Lower leg skin (tissue), 4 donors: ENCODE results near the gene ZNHIT1. TPM values are rescaled to one million over a fixed set of nuclear protein-coding genes. Genes with fewer than 3 reads are reported as not detected.

Experiments
- DNase-seq, 2 donors: peaks; one replicate each; pipeline ENCODE4 v3.0.0-alpha.2; 2019; ENCODE audit warnings: low spot score in 2 of 2
- H3K4me3 ChIP-seq: fragments of 200-600 bp; sonication (generic); 2 replicates; pipeline ENCODE4 v1.5.1; 2017; ENCODE audit warnings: mild to moderate bottlenecking, low read depth; ENCODE audit not compliant: poor library complexity, severe bottlenecking
- POLR2A ChIP-seq, 2 donors: fragments of 450-650 bp; IDR thresholded peaks; one replicate each; pipeline ENCODE4 v1.6.1; 2016 to 2017; ENCODE audit warnings: antibody characterized with exemption in 2 of 2, mild to moderate bottlenecking in 1 of 2, moderate library complexity in 1 of 2
- WGBS, 2 donors: methylation state at CpG; one replicate each; pipeline ENCODE4 v1.1.5; 2018; 5-methylcytosine and 5-hydroxymethylcytosine counted together
- intact Hi-C: fragments of 100-400 bp; cut with DNase I; formaldehyde crosslinking; loops from one replicate; pipeline ENCODE4 v1.15.0; 2023; ENCODE audit warnings: low total_unique reads
- total RNA-seq, 4 donors: library from RNA; depleted of rRNA; stranded (reverse); fragments of >200 nt; gene quantifications; one replicate each; pipeline ENCODE4 v1.1.0, GENCODE V29; 2016
- TF ChIP-seq, protein P1 (sequence below), 3 donors: fragments of 450-650 bp; IDR thresholded peaks; one replicate each; pipeline ENCODE4 v1.5.1; 2016; ENCODE audit warnings: antibody characterized with exemption in 3 of 3, mild to moderate bottlenecking in 3 of 3, moderate library complexity in 2 of 3

ZNHIT1 gene
- total RNA-seq, 4 donors from 2014 or later = 45.3 to 87.6 (median 72.3) TPM

DNA sequence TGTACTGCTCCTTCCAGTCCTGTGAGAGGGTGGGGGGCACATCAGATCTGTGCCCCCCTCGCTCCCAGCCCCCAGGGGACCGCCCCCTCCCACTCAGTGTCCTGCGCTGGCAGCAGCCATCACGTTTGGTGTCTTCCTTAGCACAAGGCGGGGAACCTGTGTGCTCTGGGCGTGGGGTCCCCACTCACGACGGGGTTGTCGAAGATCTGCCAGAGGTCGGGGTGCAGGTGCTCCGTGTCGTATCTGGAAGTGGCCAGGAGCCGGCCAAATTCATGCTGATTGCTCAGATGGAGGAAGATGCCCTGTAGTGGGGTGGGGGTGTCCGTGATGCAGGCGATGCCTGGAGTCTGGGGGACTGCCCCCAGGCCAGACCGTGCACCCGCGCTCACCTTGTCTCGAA lies 7.8 kb upstream of the ZNHIT1 start:
- intact Hi-C loops = no loop called here
- TF ChIP-seq POLR2A (IDR thresholded peaks at IDR 0.05) = no peak
- TF ChIP-seq, protein P1, sequence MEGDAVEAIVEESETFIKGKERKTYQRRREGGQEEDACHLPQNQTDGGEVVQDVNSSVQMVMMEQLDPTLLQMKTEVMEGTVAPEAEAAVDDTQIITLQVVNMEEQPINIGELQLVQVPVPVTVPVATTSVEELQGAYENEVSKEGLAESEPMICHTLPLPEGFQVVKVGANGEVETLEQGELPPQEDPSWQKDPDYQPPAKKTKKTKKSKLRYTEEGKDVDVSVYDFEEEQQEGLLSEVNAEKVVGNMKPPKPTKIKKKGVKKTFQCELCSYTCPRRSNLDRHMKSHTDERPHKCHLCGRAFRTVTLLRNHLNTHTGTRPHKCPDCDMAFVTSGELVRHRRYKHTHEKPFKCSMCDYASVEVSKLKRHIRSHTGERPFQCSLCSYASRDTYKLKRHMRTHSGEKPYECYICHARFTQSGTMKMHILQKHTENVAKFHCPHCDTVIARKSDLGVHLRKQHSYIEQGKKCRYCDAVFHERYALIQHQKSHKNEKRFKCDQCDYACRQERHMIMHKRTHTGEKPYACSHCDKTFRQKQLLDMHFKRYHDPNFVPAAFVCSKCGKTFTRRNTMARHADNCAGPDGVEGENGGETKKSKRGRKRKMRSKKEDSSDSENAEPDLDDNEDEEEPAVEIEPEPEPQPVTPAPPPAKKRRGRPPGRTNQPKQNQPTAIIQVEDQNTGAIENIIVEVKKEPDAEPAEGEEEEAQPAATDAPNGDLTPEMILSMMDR (IDR thresholded peaks at IDR 0.05) = no peak
- DNase-seq = no peak
- H3K4me3 ChIP-seq = no peak overlapping the region
- WGBS, 2 donors = 93 to 95% methylated on average over 16 to 19 of the region's 19 CpGs

DNA sequence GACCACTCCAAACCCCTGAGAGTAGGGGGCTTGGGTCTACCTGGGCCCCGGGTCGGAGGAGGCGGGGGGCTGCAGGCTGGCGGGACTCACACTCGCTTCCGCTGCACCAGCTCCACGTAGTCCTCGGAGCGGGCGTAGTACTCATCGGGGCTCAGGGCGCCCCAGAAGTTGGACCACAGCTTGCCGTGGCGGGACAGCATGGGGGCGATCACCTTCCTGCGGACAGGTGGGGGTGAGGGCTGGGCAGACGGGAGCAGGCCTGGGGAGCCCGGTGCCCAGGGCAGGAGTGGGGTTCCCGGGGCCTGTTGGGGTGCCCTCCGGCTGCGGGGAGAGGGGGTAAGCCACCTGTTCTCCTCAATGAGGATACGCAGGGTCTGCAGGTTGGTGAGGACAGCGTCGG lies 6.5 kb upstream of the ZNHIT1 start:
- intact Hi-C loops = no loop called here
- H3K4me3 ChIP-seq = no peak overlapping the region
- TF ChIP-seq POLR2A (IDR thresholded peaks at IDR 0.05) = no peak
- TF ChIP-seq, protein P1 (IDR thresholded peaks at IDR 0.05) = no peak
- WGBS, 2 donors = 94% methylated on average over 23 to 24 of the region's 24 CpGs
- no peak for DNase-seq

DNA sequence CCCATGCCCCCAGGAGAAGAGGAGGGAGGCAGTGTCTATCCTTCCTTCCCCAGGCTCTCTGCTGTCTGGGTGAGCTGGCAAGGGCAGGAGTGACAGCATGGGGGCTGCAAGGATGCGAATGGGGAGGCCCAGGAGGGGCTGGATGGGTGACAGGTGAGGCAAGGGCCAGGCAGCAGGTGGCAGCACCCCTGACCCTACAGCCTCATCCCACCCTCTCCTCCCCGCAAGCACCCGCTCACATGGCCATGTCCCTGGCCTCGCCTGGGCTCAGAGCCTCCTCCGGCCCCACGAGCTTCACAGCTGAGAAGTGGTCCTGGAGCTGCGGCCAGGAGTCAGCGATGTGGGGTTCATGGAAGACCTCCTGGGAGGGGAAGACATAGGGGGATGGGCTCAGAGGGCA lies 6.0 kb upstream of the ZNHIT1 start:
- intact Hi-C loops = no loop called here
- no peak overlapping the region for H3K4me3 ChIP-seq
- no peak for DNase-seq
- TF ChIP-seq, protein P1 (IDR thresholded peaks at IDR 0.05) = no peak
- TF ChIP-seq POLR2A (IDR thresholded peaks at IDR 0.05) = no peak
- WGBS, 2 donors = 96 to 97% methylated on average over 8 of the region's 8 CpGs

DNA sequence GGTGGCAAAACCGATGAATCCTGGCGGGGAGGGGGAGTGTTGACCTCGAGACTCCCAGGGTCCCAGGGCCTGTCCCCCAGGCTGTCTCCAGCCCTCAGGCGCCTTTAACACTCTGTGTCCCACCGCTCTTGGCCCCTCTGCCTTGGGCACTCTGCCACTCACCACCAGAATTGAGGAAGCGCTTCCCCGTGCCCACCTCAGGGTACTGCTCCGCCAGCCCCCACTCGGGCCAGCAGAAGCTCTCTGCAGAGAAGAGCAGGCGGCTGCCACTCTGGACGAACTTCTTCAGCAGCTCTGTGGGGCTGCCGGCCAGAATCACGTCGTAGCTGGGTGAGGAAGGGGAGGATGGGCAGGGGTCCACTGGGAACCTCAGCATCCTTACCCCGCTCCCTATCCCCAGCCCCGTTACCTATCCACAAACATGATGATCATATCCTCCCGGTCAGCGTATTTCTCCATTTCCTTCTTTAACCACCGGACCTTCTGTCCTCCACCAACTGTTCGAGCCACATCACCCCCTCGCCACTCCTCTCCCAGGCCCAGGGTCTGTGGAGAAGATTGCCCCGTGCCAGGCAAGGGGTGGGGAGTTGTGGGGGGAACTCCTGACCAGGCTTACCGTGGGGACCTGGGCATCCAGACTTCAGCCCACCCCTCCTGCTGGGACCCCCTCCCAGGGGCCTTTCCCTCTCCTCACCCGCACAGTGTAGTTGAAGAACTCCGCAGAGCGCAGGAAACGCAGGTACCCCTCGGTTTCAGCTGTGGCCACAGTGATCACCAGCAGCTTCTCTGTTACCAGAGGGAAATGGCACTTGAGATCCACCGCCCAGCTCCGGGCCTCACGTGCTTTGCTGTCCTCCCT lies 1.7 kb upstream of the ZNHIT1 start:
- DNase-seq = no peak
- 62 to 64% methylated on average over 31 of the region's 31 CpGs for WGBS, 2 donors
- TF ChIP-seq, protein P1 (IDR thresholded peaks at IDR 0.05) = no peak
- no peak for TF ChIP-seq POLR2A (IDR thresholded peaks at IDR 0.05)
- intact Hi-C loops = no loop called here
- H3K4me3 ChIP-seq = peak overlapping the region; percentile 71

DNA sequence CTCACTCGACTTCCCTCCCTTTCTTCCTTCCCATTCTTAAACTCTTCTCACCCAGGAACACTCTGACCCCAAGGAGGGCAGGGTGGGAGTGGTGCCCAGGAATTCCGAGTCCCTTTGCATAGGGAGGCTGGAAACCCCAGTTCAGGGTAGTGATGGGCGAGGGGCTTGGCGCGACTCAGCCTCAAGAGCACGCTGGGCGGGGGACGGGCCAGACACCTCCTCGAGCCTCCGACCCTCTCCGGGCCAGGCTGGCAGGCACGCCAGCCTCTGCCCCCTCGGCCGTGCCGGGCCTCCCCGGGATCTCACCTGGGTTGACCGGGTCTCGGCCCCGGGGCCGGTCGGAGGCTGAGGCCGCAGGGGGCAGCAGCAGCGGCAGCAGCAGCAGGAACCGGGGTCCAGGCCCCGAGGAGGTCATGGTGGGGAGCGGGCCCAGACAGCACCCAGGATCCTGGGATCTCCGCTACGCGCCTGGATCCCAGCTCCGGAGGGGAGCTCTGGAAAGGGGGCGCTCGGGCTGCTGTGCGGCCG lies 1.0 kb upstream of the ZNHIT1 start:
- H3K4me3 ChIP-seq = peak overlapping the region; percentile 71
- intact Hi-C loops = no loop called here
- no peak for TF ChIP-seq POLR2A (IDR thresholded peaks at IDR 0.05)
- TF ChIP-seq, protein P1 (IDR thresholded peaks at IDR 0.05) = no peak
- WGBS, 2 donors = 0 to 1% methylated on average over 9 to 25 of the region's 34 CpGs
- no peak for DNase-seq
